CD4-positive, alpha-beta memory T cell (primary cell): ENCODE measurements around the gene GRIK5. TPM values are rescaled to one million over a fixed set of nuclear protein-coding genes. Genes with fewer than 3 reads are reported as not detected.

Source experiments
- CTCF ChIA-PET: fragments of 350-600 bp; sonication (Branson Sonifier 250); formaldehyde crosslinking; loops from one replicate; lab custom pipeline; 2021; ENCODE audit warnings: inconsistent platforms; ENCODE audit not compliant: partially characterized antibody; lab: Charles Lee
- POLR2A ChIA-PET: fragments of 350-600 bp; sonication (Branson Sonifier 250); formaldehyde crosslinking; loops from one replicate; lab custom pipeline; 2021; ENCODE audit not compliant: partially characterized antibody; lab: Charles Lee
- DNase-seq, 5 donors: peaks; one replicate each; pipeline versions ENCODE4 v3.0.0 to v3.0.0-alpha.2; 2020 to 2022; ENCODE audit warnings: mixed read lengths in 1 of 5
- H3K27ac ChIP-seq: one replicate; pipeline ENCODE4 v1.7.0; 2013; ENCODE audit warnings: low read depth, low read length
- H3K27me3 ChIP-seq: 2 replicates; pipeline ENCODE4 v1.7.0; 2013; ENCODE audit warnings: mild to moderate bottlenecking, low read length, moderate library complexity; ENCODE audit not compliant: insufficient read depth
- H3K36me3 ChIP-seq: 2 replicates; pipeline ENCODE4 v1.7.0; 2013; ENCODE audit warnings: mild to moderate bottlenecking, low read length, moderate library complexity; ENCODE audit not compliant: insufficient read depth
- H3K4me1 ChIP-seq: 2 replicates; pipeline ENCODE4 v1.7.0; 2013; ENCODE audit warnings: mild to moderate bottlenecking, low read length, moderate library complexity; ENCODE audit not compliant: insufficient read depth
- H3K4me3 ChIP-seq, 2 donors: one replicate each; pipeline ENCODE4 v1.7.0; 2013; ENCODE audit warnings: low read length in 2 of 2, mild to moderate bottlenecking in 1 of 2
- H3K9me3 ChIP-seq, 2 donors: one replicate each; pipeline ENCODE4 v1.7.0; 2013; ENCODE audit warnings: low read length in 2 of 2, control low read depth in 1 of 2; ENCODE audit not compliant: control insufficient read depth in 1 of 2
- H3K27ac Mint-ChIP-seq, 7 donors: one replicate each; pipeline ENCODE4 v1.8.0; 2020 to 2021; ENCODE audit warnings: mixed read lengths in 7 of 7, mild to moderate bottlenecking in 6 of 7, inconsistent platforms in 3 of 7, moderate library complexity in 3 of 7
- H3K27me3 Mint-ChIP-seq, 2 donors: one replicate each; pipeline ENCODE4 v1.8.0; 2020 to 2021; ENCODE audit warnings: mixed read lengths in 2 of 2
- H3K36me3 Mint-ChIP-seq, 2 donors: one replicate each; pipeline ENCODE4 v1.8.0; 2020 to 2021; ENCODE audit warnings: mixed read lengths in 2 of 2, inconsistent platforms in 1 of 2, mild to moderate bottlenecking in 1 of 2
- H3K4me1 Mint-ChIP-seq, 4 donors: one replicate each; pipeline ENCODE4 v1.8.0; 2020 to 2021; ENCODE audit warnings: mixed read lengths in 4 of 4, mild to moderate bottlenecking in 1 of 4
- H3K4me3 Mint-ChIP-seq, 8 donors: one replicate each; pipeline ENCODE4 v1.8.0; 2020 to 2021; ENCODE audit warnings: mixed read lengths in 8 of 8, mild to moderate bottlenecking in 7 of 8, moderate library complexity in 6 of 8, inconsistent platforms in 3 of 8
- H3K9me3 Mint-ChIP-seq, 8 donors: one replicate each; pipeline ENCODE4 v1.8.0; 2020 to 2021; ENCODE audit warnings: mixed read lengths in 8 of 8, mild to moderate bottlenecking in 5 of 8, inconsistent platforms in 3 of 8, moderate library complexity in 1 of 8
- intact Hi-C: fragments of 100-400 bp; cut with micrococcal nuclease; formaldehyde crosslinking; loops from one replicate; pipeline ENCODE4 v1.15.1; 2023
- polyA plus RNA-seq, 2 donors: library from polyadenylated mRNA; unstranded; fragments of 300-500 nt; fragmentation: Illumina TruSeq; gene quantifications; one replicate each; pipeline ENCODE4 v1.2.3, GENCODE V29; 2021
- total RNA-seq, 2 experiments: library from RNA; stranded (reverse); gene quantifications; one replicate each; pipeline ENCODE4 v1.2.3, GENCODE V29; 2021

The GRIK5 gene
- total and polyA plus RNA-seq, 4 experiments from 2014 or later: 0.12 to 0.17 TPM; not detected in 2

DNA sequence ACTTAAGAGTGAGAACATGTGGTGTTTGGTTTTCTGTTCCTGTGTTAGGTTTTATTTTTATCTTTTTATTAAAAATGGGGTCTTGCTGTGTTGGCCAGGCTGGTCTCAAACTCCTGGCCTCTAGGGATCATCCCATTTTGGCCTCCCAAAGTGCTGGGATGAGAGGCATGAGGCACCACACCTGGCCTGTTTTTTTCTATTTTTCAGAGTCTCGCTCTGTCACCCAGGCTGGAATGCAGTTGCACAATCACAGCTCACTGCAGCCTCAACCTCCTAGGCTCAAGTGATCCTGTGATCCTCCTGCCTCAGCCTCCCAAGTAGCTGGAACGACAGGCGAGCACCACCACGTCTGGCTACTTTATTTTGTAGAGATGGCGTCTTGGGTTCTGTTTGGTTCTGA lies 13.5 kb upstream of the GRIK5 start:
- POLR2A ChIA-PET: no interaction called here
- Mint-ChIP-seq H3K9me3 (no peaks in the 10 kb centered on the region), H3K4me1 (peaks cover 2 to 16% (median 12%) of the 10 kb centered on the region in 4 donors), H3K36me3 (peaks cover 13 to 34% of the 10 kb centered on the region in 2 donors), H3K27ac (peak overlapping the region in 2 of 7 donors; percentile 6 to 16), H3K27me3 (no peaks in the 10 kb centered on the region), H3K4me3 (no peak overlapping the region)
- CTCF ChIA-PET: no interaction called here
- no peaks in the 10 kb centered on the region for H3K27me3 ChIP-seq
- no peak for DNase-seq
- H3K9me3 ChIP-seq: no peaks in the 10 kb centered on the region
- peaks cover 32% of the 10 kb centered on the region for H3K36me3 ChIP-seq
- H3K4me1 ChIP-seq: no peaks in the 10 kb centered on the region
- intact Hi-C loops: no loop called here
- no peak overlapping the region for H3K4me3 ChIP-seq
- no peak overlapping the region for H3K27ac ChIP-seq

DNA sequence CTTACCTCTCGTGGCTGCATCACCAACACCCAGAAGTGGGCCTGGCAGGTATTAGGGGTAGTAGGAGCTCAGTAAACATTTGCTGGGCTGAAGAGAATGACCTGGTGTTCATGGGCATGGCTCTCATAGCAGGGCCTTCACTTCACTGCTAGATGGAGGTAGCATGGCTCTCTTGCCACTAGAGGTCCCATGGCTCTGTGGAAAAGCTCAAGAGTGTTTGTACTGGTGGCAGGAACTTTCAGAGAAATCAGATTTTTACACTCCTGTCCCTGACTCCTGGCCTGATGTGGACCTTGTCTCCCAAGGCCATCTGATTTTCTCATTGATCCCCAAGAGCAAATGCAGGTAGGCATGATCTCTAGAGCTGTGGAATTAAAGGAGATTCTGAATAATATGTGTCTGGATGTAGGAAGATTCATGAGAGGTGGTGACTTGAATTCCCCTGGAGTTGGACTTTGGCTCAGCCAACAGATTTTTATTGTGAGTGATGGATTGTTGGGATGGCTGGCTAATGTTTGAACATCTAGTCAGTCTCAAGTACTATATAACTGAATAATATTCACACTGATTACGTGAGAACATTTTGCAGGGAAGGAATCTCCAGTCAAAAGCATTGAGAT lies 11.7 kb upstream of the GRIK5 start:
- H3K4me3 Mint-ChIP-seq: peak overlapping the region in 2 of 8 donors; percentile 1 to 33
- Histone ChIP-seq H3K36me3 (peaks cover 32% of the 10 kb centered on the region), H3K4me1 (peaks cover 15% of the 10 kb centered on the region), H3K9me3 (no peaks in the 10 kb centered on the region), H3K27ac (no peak overlapping the region), H3K4me3 (no peak overlapping the region), H3K27me3 (no peaks in the 10 kb centered on the region)
- no peak for DNase-seq
- peaks cover 17 to 32% (median 28%) of the 10 kb centered on the region in 4 donors for H3K4me1 Mint-ChIP-seq
- no peaks in the 10 kb centered on the region for H3K27me3 Mint-ChIP-seq
- H3K36me3 Mint-ChIP-seq: peaks cover 13 to 44% of the 10 kb centered on the region in 2 donors
- H3K9me3 Mint-ChIP-seq: no peaks in the 10 kb centered on the region
- peak overlapping the region; percentile 9 to 91 (median 39) for H3K27ac Mint-ChIP-seq
- POLR2A ChIA-PET: no interaction called here
- CTCF ChIA-PET: interaction anchor here (0.6 to 1.0 kb wide), 2 partner anchors 17 to 348 kb away, joined by 3 to 4 read pairs; no protein-coding TSS in a partner anchor
- intact Hi-C loops: no loop called here

DNA sequence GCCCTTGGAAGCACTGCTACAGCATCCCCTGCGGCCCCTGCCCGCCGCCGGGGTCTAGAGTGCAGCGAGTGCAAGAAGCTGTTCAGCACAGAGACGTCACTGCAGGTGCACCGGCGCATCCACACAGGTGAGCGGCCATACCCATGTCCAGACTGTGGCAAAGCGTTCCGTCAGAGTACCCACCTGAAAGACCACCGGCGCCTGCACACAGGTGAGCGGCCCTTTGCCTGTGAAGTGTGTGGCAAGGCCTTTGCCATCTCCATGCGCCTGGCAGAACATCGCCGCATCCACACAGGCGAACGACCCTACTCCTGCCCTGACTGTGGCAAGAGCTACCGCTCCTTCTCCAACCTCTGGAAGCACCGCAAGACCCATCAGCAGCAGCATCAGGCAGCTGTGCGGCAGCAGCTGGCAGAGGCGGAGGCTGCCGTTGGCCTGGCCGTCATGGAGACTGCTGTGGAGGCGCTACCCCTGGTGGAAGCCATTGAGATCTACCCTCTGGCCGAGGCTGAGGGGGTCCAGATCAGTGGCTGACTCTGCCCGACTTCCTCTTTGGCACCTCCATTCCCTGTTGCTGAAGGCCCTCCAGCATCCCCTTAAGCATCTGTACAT lies 10.9 kb upstream of the GRIK5 start:
- POLR2A ChIA-PET: interaction anchor here (1.1 kb wide), 1 partner anchor 43 kb away, joined by 3 read pairs; no protein-coding TSS in a partner anchor

DNA sequence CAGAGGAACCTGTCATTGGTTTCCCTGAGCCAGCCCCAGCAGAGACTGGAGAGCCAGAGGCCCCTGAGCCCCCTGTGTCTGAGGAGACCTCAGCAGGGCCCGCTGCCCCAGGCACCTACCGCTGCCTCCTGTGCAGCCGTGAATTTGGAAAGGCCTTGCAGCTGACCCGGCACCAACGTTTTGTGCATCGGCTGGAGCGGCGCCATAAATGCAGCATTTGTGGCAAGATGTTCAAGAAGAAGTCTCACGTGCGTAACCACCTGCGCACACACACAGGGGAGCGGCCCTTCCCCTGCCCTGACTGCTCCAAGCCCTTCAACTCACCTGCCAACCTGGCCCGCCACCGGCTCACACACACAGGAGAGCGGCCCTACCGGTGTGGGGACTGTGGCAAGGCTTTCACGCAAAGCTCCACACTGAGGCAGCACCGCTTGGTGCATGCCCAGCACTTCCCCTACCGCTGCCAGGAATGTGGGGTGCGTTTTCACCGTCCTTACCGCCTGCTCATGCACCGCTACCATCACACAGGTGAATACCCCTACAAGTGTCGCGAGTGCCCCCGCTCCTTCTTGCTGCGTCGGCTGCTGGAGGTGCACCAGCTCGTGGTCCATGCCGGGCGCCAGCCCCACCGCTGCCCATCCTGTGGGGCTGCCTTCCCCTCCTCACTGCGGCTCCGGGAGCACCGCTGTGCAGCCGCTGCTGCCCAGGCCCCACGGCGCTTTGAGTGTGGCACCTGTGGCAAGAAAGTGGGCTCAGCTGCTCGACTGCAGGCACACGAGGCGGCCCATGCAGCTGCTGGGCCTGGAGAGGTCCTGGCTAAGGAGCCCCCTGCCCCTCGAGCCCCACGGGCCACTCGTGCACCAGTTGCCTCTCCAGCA lies 10.1 kb upstream of the GRIK5 start:
- H3K36me3 ChIP-seq: peaks cover 32% of the 10 kb centered on the region
- H3K4me3 ChIP-seq: no peak overlapping the region
- H3K27me3 ChIP-seq: no peaks in the 10 kb centered on the region
- CTCF ChIA-PET: no interaction called here
- Mint-ChIP-seq H3K27ac (peak overlapping the region in 1 of 7 donors; percentile 57), H3K4me1 (peaks cover 29 to 46% (median 41%) of the 10 kb centered on the region in 4 donors), H3K27me3 (no peaks in the 10 kb centered on the region), H3K4me3 (no peak overlapping the region), H3K9me3 (peaks cover 0 to 2% (median 0%) of the 10 kb centered on the region in 8 donors), H3K36me3 (peaks cover 13 to 48% of the 10 kb centered on the region in 2 donors)
- no peak overlapping the region for H3K27ac ChIP-seq
- intact Hi-C loops: loop anchor here (5.0 kb wide), 2 partner anchors 218 to 342 kb away; partner anchors contain the start of gene RPS19
- no peaks in the 10 kb centered on the region for H3K9me3 ChIP-seq
- H3K4me1 ChIP-seq: peaks cover 20% of the 10 kb centered on the region
- POLR2A ChIA-PET: interaction anchor here (1.1 to 1.4 kb wide), 2 partner anchors 44 to 220 kb away, joined by 3 read pairs; partner anchors contain the start of gene RPS19
- no peak for DNase-seq

More for the DNA sequence above, 10.9 kb upstream of the GRIK5 start:
- Histone ChIP-seq H3K9me3 (no peaks in the 10 kb centered on the region), H3K4me1 (peaks cover 17% of the 10 kb centered on the region), H3K4me3 (no peak overlapping the region), H3K27me3 (no peaks in the 10 kb centered on the region), H3K36me3 (peaks cover 32% of the 10 kb centered on the region), H3K27ac (no peak overlapping the region)
- CTCF ChIA-PET: interaction anchor here (1.0 kb wide), 1 partner anchor 18 kb away, joined by 3 read pairs; no protein-coding TSS in a partner anchor
- H3K27me3 Mint-ChIP-seq: no peaks in the 10 kb centered on the region
- H3K27ac Mint-ChIP-seq: peak overlapping the region in 2 of 7 donors; percentile 61 to 65
- peaks cover 13 to 46% of the 10 kb centered on the region in 2 donors for H3K36me3 Mint-ChIP-seq
- peaks cover 21 to 38% (median 34%) of the 10 kb centered on the region in 4 donors for H3K4me1 Mint-ChIP-seq
- DNase-seq: no peak
- H3K9me3 Mint-ChIP-seq: peaks cover 0 to under 1% (median 0%) of the 10 kb centered on the region in 8 donors
- no peak overlapping the region for H3K4me3 Mint-ChIP-seq
- intact Hi-C loops: no loop called here

DNA sequence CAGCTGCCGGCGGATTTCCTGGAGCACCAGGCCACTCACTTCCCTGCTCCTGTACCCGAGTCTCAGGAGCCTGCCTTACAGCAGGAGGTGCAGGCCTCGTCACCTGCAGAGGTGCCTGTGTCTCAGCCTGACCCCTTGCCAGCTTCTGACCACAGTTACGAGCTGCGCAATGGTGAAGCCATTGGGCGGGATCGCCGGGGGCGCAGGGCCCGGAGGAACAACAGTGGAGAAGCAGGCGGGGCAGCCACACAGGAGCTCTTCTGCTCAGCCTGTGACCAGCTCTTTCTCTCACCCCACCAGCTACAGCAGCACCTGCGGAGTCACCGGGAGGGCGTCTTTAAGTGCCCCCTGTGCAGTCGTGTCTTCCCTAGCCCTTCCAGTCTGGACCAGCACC lies 9.3 kb upstream of the GRIK5 start:
- POLR2A ChIA-PET: interaction anchor here (1.4 kb wide), 1 partner anchor 219 kb away, joined by 3 read pairs; the partner anchor contains the start of gene RPS19
- Mint-ChIP-seq H3K27me3 (no peaks in the 10 kb centered on the region), H3K4me3 (peak overlapping the region in 1 of 8 donors; percentile 17), H3K9me3 (peaks cover 0 to 2% (median 0%) of the 10 kb centered on the region in 8 donors), H3K27ac (peak overlapping the region in 5 of 7 donors; percentile 10 to 60 (median 34)), H3K4me1 (peaks cover 30 to 48% (median 42%) of the 10 kb centered on the region in 4 donors), H3K36me3 (peaks cover 13 to 48% of the 10 kb centered on the region in 2 donors)
- peaks cover 32% of the 10 kb centered on the region for H3K36me3 ChIP-seq
- DNase-seq: no peak
- H3K9me3 ChIP-seq: no peaks in the 10 kb centered on the region
- H3K27me3 ChIP-seq: no peaks in the 10 kb centered on the region
- CTCF ChIA-PET: interaction anchor here (0.6 kb wide), 1 partner anchor 30 kb away, joined by 3 read pairs; no protein-coding TSS in a partner anchor
- intact Hi-C loops: loop anchor here (5.0 kb wide), 2 partner anchors 217 to 343 kb away; partner anchors contain the start of gene RPS19
- peaks cover 24% of the 10 kb centered on the region for H3K4me1 ChIP-seq
- H3K27ac ChIP-seq: no peak overlapping the region
- H3K4me3 ChIP-seq: no peak overlapping the region

DNA sequence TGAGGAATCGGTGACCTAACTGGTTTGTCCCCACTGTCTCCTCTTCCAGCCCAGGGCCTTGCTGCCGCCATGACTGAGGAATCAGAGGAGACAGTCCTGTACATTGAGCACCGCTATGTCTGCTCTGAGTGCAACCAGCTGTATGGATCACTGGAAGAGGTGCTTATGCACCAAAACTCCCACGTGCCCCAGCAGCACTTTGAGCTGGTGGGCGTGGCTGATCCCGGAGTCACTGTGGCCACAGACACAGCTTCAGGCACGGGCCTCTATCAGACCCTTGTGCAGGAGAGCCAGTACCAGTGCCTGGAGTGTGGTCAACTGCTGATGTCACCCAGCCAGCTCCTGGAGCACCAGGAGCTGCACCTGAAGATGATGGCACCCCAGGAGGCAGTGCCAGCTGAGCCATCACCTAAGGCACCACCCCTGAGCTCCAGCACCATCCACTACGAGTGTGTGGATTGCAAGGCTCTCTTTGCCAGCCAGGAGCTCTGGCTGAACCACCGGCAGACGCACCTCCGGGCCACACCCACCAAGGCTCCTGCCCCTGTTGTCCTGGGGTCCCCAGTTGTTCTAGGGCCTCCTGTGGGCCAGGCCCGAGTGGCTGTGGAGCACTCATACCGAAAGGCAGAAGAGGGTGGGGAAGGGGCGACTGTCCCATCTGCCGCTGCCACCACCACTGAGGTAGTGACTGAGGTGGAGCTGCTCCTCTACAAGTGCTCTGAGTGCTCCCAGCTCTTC lies 8.7 kb upstream of the GRIK5 start:
- Histone ChIP-seq H3K9me3 (no peaks in the 10 kb centered on the region), H3K36me3 (peaks cover 32% of the 10 kb centered on the region), H3K4me3 (no peak overlapping the region), H3K27ac (no peak overlapping the region), H3K4me1 (peaks cover 24% of the 10 kb centered on the region), H3K27me3 (no peaks in the 10 kb centered on the region)
- Mint-ChIP-seq H3K4me3 (peak overlapping the region in 4 of 8 donors; percentile 6 to 92 (median 64)), H3K27me3 (no peaks in the 10 kb centered on the region), H3K4me1 (peaks cover 30 to 48% (median 42%) of the 10 kb centered on the region in 4 donors), H3K36me3 (peaks cover 13 to 45% of the 10 kb centered on the region in 2 donors), H3K9me3 (peaks cover 0 to 2% (median 0%) of the 10 kb centered on the region in 8 donors), H3K27ac (peak overlapping the region in 4 of 7 donors; percentile 74 to 97 (median 90))
- DNase-seq: no peak
- intact Hi-C loops: loop anchor here (5.0 kb wide), 2 partner anchors 216 to 344 kb away; partner anchors contain the start of gene RPS19
- CTCF ChIA-PET: interaction anchor here (0.6 kb wide), 1 partner anchor 31 kb away, joined by 3 read pairs; no protein-coding TSS in a partner anchor
- POLR2A ChIA-PET: interaction anchor here (1.4 kb wide), 1 partner anchor 219 kb away, joined by 3 read pairs; the partner anchor contains the start of gene RPS19
